ENCODE results near the gene CORO6. TPM values are rescaled to one million over a fixed set of nuclear protein-coding genes. Genes with fewer than 3 reads are reported as not detected.

The CORO6 gene
- total and polyA plus RNA-seq, 4 donors, result 0.23 to 3.0 (median 0.59) TPM

DNA sequence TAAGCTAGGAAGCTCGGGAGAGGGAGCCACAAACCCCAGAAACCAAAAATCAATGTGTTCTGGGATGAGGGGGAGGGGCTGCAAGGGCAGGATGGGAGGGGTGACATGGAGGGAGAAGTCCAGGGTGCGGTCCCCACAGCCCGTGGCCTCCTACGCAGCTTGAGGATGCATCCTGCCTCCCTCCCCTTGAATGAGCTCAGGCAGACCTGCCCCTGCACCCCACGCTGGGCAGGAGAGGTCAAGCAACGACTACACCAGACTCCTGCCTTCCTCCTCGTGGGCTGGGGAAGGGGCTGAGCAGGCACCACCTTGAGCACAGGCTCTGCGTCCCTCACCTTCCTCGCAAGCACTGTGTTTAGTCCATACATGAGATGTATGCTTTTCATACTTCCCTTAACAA lies 25.9 kb downstream of the CORO6 start:
- H3K4me1 ChIP-seq (ENCODE audit: control insufficient read depth in 4 of 4, insufficient read depth in 4 of 4, low read length in 3 of 4), result peaks cover 2 to 20% (median 14%) of the 10 kb centered on the region in 4 donors
- H3K36me3 ChIP-seq (ENCODE audit: control insufficient read depth in 4 of 4, insufficient read depth in 3 of 4, low read depth in 1 of 4, low read length in 3 of 4), result no peaks in the 10 kb centered on the region
- TF ChIP-seq SP1 (IDR thresholded peaks at IDR 0.05), result no peak
- no peak for TF ChIP-seq EGR1 (IDR thresholded peaks at IDR 0.05; ENCODE audit: low read depth in 2 of 2)
- TF ChIP-seq TAF1 (conservative IDR thresholded peaks at IDR 0.05), result no peak
- TF ChIP-seq, protein P1, sequence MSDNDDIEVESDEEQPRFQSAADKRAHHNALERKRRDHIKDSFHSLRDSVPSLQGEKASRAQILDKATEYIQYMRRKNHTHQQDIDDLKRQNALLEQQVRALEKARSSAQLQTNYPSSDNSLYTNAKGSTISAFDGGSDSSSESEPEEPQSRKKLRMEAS (IDR thresholded peaks at IDR 0.05), result no peak
- no peak for TF ChIP-seq FOXA2 (IDR thresholded peaks at IDR 0.05)
- TF ChIP-seq, protein P2, sequence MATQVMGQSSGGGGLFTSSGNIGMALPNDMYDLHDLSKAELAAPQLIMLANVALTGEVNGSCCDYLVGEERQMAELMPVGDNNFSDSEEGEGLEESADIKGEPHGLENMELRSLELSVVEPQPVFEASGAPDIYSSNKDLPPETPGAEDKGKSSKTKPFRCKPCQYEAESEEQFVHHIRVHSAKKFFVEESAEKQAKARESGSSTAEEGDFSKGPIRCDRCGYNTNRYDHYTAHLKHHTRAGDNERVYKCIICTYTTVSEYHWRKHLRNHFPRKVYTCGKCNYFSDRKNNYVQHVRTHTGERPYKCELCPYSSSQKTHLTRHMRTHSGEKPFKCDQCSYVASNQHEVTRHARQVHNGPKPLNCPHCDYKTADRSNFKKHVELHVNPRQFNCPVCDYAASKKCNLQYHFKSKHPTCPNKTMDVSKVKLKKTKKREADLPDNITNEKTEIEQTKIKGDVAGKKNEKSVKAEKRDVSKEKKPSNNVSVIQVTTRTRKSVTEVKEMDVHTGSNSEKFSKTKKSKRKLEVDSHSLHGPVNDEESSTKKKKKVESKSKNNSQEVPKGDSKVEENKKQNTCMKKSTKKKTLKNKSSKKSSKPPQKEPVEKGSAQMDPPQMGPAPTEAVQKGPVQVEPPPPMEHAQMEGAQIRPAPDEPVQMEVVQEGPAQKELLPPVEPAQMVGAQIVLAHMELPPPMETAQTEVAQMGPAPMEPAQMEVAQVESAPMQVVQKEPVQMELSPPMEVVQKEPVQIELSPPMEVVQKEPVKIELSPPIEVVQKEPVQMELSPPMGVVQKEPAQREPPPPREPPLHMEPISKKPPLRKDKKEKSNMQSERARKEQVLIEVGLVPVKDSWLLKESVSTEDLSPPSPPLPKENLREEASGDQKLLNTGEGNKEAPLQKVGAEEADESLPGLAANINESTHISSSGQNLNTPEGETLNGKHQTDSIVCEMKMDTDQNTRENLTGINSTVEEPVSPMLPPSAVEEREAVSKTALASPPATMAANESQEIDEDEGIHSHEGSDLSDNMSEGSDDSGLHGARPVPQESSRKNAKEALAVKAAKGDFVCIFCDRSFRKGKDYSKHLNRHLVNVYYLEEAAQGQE (IDR thresholded peaks at IDR 0.05), result no peak
- TF ChIP-seq JUND (IDR thresholded peaks at IDR 0.05), result no peak
- no peak for TF ChIP-seq YY1 (IDR thresholded peaks at IDR 0.05)
- TF ChIP-seq, protein P3, sequence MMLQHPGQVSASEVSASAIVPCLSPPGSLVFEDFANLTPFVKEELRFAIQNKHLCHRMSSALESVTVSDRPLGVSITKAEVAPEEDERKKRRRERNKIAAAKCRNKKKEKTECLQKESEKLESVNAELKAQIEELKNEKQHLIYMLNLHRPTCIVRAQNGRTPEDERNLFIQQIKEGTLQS (IDR thresholded peaks at IDR 0.05), result no peak
- TF ChIP-seq, protein P4, sequence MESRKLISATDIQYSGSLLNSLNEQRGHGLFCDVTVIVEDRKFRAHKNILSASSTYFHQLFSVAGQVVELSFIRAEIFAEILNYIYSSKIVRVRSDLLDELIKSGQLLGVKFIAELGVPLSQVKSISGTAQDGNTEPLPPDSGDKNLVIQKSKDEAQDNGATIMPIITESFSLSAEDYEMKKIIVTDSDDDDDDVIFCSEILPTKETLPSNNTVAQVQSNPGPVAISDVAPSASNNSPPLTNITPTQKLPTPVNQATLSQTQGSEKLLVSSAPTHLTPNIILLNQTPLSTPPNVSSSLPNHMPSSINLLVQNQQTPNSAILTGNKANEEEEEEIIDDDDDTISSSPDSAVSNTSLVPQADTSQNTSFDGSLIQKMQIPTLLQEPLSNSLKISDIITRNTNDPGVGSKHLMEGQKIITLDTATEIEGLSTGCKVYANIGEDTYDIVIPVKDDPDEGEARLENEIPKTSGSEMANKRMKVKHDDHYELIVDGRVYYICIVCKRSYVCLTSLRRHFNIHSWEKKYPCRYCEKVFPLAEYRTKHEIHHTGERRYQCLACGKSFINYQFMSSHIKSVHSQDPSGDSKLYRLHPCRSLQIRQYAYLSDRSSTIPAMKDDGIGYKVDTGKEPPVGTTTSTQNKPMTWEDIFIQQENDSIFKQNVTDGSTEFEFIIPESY (IDR thresholded peaks at IDR 0.05), result no peak
- no peak for TF ChIP-seq RXRA (IDR thresholded peaks at IDR 0.05)
- TF ChIP-seq GABPA (IDR thresholded peaks at IDR 0.05 in 1 of 2, conservative IDR thresholded peaks at IDR 0.05 in 1 of 2), result no peak
- TF ChIP-seq, protein P5, sequence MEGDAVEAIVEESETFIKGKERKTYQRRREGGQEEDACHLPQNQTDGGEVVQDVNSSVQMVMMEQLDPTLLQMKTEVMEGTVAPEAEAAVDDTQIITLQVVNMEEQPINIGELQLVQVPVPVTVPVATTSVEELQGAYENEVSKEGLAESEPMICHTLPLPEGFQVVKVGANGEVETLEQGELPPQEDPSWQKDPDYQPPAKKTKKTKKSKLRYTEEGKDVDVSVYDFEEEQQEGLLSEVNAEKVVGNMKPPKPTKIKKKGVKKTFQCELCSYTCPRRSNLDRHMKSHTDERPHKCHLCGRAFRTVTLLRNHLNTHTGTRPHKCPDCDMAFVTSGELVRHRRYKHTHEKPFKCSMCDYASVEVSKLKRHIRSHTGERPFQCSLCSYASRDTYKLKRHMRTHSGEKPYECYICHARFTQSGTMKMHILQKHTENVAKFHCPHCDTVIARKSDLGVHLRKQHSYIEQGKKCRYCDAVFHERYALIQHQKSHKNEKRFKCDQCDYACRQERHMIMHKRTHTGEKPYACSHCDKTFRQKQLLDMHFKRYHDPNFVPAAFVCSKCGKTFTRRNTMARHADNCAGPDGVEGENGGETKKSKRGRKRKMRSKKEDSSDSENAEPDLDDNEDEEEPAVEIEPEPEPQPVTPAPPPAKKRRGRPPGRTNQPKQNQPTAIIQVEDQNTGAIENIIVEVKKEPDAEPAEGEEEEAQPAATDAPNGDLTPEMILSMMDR (IDR thresholded peaks at IDR 0.05; ENCODE audit: low read depth, low read length, missing input control), result no peak
- no peak for TF ChIP-seq NR2F2 (IDR thresholded peaks at IDR 0.05)
- no peak for TF ChIP-seq RAD21 (IDR thresholded peaks at IDR 0.05)
- no peak for TF ChIP-seq FOXA1 (IDR thresholded peaks at IDR 0.05)
- no peak for TF ChIP-seq HNF4G (IDR thresholded peaks at IDR 0.05)
- H3K27ac ChIP-seq (ENCODE audit: low read depth in 1 of 2, low read length in 2 of 2), result no peak overlapping the region
- no peak overlapping the region for H3K9ac ChIP-seq (ENCODE audit: low read depth in 1 of 2, low read length in 2 of 2)
- WGBS, result 87% methylated on average over 9 of the region's 9 CpGs
- no peak for DNase-seq (ENCODE audit: low spot score)
- no peaks in the 10 kb centered on the region for H3K27me3 ChIP-seq (ENCODE audit: control insufficient read depth in 4 of 4, insufficient read depth in 4 of 4, low read length in 3 of 4)
- no peaks in the 10 kb centered on the region for H3K9me3 ChIP-seq (ENCODE audit: control insufficient read depth in 4 of 4, low read length in 3 of 4)
- H3K4me3 ChIP-seq (ENCODE audit: low read depth in 1 of 3, low read length in 3 of 3), result no peak overlapping the region
